22Rv1 (cell line): ENCODE data around the gene TPRX1.
"Not testable (repeated sequence)": the region's sequence is repeated elsewhere in the genome, so short reads cannot be mapped to it uniquely, and the experiment has no call there.

Experiments used
- H3K27ac ChIP-seq: fragments of 450-650 bp; 2 replicates; pipeline ENCODE4 v1.5.1; 2017
- ZFX ChIP-seq: fragments of 450-650 bp; IDR thresholded peaks from 2 replicates; pipeline ENCODE4 v1.6.1; 2017; ENCODE audit warnings: antibody characterized with exemption, borderline replicate concordance
- TF ChIP-seq, protein P1 (sequence below): fragments of 450-650 bp; IDR thresholded peaks from 2 replicates; pipeline ENCODE4 v1.5.1; 2017; ENCODE audit warnings: mild to moderate bottlenecking

Gene TPRX1

GRCh38 chr19:47813995-47814328 lies 9.6 kb upstream of the TPRX1 start:
- H3K27ac ChIP-seq = no peak overlapping the region
- TF ChIP-seq, protein P1, sequence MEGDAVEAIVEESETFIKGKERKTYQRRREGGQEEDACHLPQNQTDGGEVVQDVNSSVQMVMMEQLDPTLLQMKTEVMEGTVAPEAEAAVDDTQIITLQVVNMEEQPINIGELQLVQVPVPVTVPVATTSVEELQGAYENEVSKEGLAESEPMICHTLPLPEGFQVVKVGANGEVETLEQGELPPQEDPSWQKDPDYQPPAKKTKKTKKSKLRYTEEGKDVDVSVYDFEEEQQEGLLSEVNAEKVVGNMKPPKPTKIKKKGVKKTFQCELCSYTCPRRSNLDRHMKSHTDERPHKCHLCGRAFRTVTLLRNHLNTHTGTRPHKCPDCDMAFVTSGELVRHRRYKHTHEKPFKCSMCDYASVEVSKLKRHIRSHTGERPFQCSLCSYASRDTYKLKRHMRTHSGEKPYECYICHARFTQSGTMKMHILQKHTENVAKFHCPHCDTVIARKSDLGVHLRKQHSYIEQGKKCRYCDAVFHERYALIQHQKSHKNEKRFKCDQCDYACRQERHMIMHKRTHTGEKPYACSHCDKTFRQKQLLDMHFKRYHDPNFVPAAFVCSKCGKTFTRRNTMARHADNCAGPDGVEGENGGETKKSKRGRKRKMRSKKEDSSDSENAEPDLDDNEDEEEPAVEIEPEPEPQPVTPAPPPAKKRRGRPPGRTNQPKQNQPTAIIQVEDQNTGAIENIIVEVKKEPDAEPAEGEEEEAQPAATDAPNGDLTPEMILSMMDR = peak; percentile 59
- TF ChIP-seq ZFX = no peak

- TF ChIP-seq ZFX = no peak
- TF ChIP-seq, protein P1 = peak; percentile 82
- H3K27ac ChIP-seq = no peak overlapping the region
These were observed 9.1 kb upstream of the TPRX1 start for GRCh38 chr19:47813304-47813994.

DNA sequence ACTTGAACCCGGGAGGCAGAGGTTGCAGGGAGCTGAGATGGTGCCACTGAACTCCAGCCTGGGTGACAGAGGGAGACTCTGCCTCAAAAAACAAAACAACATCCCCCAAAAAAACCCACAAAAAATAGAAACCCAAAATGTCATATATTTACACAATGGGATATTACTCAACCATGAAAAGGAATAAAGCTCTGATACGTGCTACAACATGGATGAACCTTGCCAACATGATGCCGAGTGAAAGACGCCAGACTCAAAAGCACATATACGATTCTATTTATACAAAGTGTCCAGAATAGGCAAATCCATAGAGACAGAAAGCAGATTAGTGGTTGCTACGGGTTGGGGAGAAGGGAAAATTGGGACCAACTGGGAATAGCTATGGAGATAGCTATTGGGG lies 2.1 kb upstream of the TPRX1 start:
- TF ChIP-seq, protein P1 = no peak
- no peak for TF ChIP-seq ZFX

DNA sequence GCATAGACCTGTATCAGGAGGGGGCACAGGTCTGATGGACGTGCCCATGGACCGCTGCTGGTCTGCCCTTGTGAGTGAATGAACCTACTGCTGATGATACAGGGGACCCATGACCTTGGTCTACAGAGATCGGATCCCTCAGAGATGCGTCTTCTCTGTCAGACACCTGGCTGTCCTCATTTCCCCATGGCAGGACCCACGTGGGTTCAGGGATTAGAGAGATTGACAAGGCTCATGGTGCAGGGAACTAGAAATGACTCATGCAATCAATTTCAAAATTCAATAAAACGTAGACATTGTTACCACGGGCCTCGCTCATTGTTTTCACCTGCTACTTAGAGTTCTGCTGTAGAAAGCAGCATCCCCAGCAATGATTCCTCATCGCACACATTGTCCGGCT lies 962 bp upstream of the TPRX1 start:
- no peak for TF ChIP-seq ZFX
- TF ChIP-seq, protein P1 = no peak
- H3K27ac ChIP-seq = no peak overlapping the region

More for the DNA sequence above, 2.1 kb upstream of the TPRX1 start:
- no peak overlapping the region for H3K27ac ChIP-seq

- H3K27ac ChIP-seq = not testable (repeated sequence)
These were observed 680 bp downstream of the TPRX1 start for GRCh38 chr19:47803671-47804070.

DNA sequence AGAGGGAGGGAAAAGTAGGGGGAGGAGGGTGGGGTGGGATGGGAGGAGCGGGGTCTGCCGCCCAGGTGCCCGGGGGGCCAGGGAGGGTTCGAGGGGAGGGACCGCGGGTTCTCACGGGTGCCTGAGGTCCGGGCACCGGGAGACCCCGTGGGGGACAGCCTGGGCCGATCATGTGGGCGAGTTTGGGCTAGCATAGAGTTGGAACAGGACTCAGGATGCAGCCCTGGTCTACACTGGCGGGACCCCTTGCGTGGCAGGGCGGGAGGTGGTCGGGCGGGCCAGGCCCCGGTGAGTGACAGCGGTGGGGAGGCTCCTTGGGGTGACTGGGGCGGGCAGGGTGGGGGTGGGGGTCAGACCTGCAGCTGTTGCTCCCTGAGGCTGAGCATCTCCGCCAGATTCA lies 1.2 kb downstream of the TPRX1 start:
- not testable (repeated sequence) for H3K27ac ChIP-seq

- no peak for TF ChIP-seq ZFX
- TF ChIP-seq, protein P1 = no peak
- no peak overlapping the region for H3K27ac ChIP-seq
These were observed 1.8 kb downstream of the TPRX1 start for GRCh38 chr19:47802521-47803043.

- TF ChIP-seq ZFX = no peak
- TF ChIP-seq, protein P1 = no peak
- no peak overlapping the region for H3K27ac ChIP-seq
These were observed 3.1 kb downstream of the TPRX1 start for GRCh38 chr19:47801270-47801669.
